ENCODE data around the gene PROB1.
A peak's percentile ranks its signal among the peaks of the same experiment; 100 is the strongest.
"Not testable (repeated sequence)": the region's sequence is repeated elsewhere in the genome, so short reads cannot be mapped to it uniquely, and the experiment has no call there.

The PROB1 gene

GRCh38 chr5:139413963-139414362 lies 19.1 kb upstream of the PROB1 start:
- DNase-seq = no peak

- no peak for DNase-seq
Observed at GRCh38 chr5:139413153-139413552, 18.2 kb upstream of the PROB1 start.

DNA sequence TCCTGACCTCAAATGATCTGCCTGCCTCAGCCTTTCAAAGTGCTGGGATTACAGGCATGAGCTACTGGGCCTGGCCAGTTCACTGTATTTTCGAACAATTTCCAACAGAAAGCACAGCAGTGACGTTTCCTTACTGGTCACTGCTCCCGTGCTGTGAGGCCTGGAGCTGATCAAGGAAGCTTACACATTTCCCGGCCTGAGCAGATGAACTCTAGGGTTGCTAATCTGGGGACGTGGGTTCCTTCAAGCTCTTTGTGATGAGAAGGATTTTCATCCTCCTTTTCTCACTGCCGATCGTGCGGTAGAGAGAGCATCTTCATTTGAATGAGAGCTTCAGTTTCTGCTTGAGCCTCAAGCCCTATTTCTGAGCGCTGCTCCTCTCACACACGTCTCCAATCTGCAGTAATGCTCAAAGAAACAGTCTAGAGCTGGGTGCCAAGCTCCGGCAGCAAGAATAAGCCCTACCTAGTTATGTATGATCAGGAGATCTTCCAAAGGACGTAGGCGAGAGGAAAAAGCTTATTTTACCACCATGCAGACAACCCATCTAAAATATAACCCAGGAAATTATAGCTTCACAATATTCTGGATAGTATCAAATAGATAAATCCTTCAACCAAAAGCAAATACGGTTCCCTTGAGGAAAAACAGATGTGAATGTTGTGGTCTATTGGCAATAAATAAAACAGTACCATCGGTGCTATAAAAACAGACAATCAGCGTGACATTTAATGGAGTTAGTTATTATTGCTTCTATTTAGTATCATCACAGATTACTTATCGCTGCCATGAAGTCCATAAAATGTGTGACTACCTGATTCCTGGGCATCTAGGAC lies 16.3 kb upstream of the PROB1 start:
- no peak for DNase-seq

DNA sequence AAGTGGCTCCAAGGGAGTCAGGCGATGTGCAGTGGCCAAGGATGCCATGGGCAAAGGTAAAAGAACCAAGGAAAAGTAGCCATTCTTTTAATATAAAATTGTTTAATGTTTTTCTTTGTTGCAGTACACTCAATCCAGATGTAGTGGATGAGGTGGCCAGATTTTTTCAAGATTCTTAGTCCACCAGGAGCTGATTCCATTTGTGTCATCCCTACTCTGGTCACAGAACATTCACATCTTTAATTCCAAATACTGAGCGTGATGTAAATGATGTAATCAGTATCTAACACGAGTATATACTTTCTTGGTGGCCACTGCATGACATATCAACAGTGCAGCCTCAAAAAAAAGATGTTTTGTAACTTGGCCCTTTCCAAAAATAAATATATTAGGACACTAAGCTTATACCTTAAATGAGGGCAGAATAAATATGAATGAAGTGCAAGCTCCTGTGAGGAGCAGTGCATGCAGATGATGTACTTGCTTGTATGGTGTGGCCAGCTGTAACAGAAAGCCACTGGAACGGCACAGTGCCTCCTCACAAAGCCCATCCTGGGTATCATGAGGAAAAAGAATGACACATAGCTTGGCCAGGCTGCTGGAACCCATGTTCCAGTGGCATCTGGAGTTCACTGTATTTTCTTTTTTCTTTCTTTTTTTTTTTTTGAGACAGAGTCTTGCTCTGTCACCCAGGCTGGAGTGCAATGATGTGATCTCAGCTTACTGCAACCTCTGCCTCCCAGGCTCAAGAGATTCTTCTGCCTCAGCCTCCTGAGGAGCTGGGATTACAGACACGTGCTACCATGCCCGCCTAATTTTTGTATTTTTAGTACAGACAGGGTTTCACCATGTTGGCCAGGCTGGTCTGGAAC lies 15.5 kb upstream of the PROB1 start:
- DNase-seq = no peak

DNA sequence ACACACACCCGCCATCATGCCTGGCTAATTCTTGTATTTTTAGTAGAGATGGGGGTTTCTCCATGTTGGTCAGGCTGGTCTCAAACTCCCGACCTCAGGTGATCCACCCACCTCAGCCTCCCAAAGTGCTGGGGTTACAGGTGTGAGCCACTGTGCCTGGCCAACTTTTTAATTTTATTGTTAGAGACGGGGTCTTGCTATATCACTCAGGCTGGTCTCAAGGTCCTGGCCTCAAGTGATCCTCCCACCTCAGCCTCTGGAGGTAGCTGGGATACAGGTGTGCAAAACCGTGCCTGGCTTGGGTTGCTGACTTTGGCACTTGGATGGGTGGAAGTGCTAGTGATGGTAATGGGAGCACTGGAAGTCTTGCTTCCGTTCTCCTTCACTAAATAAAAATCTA lies 14.2 kb upstream of the PROB1 start:
- not testable (repeated sequence) for DNase-seq

GRCh38 chr5:139408191-139408590 lies 13.3 kb upstream of the PROB1 start:
- DNase-seq = no peak

DNA sequence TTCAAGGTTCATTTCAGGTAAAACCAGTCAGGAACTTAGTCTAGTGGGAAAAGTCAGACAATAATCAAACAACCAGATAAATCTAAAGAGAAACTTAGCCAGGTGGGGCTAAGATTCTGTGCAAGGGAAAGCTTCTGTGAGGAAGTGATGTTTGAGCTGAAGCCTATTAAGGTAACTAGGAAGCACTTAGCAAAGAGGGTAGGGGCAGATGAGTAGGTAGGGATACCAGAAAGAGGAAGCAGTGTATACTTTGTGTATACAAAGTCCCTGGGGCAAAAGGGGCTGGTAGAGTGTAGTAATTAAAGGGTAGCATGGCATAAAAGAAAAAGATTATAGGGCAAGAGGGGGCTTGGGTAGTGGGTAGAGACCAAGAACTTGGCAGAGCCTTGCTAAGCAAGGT lies 12.6 kb upstream of the PROB1 start:
- DNase-seq = no peak

GRCh38 chr5:139406963-139407362 lies 12.1 kb upstream of the PROB1 start:
- DNase-seq = no peak

DNA sequence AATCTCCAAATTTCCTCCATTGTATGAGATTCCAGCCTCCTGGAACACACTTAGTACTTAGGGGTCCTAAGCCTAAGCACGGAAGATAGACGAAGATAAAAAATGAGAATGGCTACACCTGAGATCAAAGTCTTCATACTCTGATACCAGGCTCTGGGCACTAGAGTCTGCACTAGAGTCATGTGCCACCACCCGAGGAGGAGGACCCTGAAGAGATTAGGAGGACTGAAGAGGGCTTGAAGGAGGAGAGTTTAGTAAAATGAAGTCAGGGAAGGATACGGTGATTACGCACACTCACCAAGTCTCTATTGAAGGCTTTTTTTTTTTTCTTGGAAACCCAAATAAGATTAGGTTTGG lies 9.6 kb upstream of the PROB1 start:
- no peak for DNase-seq

- peak; percentile 99 for DNase-seq
Observed at GRCh38 chr5:139403787-139404483, 9.0 kb upstream of the PROB1 start, which contains the start of gene SPATA24. TSS of gene SPATA24 (minus strand) at chr5:139404089. CDS start at chr5:139404060, 29 bp downstream.

DNA sequence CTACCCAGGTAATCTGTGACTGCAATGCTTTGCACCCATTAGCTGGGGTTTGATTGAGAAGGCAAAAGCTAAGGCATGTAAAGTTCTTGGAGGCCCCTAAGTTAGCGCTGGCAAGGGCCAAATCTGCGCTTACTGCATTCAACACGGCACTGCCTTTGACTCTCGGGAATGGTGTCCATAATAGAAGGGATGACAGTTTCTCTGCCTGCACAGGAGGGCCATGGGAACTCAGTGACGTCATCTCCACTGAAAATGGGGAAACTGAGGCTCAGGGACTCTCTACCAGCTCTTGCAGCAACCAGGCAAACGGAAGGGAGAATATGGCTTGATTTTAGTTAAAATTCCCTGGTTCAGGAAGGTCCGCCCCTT lies 8.5 kb upstream of the PROB1 start:
- no peak for DNase-seq

DNA sequence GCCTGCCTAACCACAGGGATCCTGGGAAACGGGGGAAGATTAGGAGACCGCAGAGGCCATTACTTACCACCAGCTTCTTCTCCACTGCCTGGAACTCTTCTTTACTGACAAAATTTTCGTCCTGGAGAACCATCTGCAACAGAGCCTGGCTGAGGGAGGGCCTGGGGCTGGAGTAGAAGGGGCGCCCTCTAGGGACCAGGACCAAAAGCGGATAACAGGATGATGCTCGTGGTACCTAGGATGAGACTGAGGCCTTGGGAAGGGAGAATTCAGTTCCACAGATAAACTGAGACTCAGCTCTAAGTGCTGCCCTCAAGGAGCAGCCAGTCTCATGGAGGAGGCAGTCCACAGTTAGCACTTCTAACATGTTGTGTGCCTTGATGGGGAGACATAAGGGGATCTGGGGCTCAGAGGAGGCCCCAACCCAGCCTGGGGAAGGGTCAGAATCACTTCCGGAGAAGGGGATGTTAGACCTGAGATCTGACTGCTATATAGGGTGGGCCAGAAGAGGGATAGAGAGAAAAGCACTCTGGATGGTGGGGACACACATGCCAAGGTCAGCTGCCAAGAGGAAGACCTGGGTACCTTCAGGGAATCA lies 7.8 kb upstream of the PROB1 start:
- no peak for DNase-seq

GRCh38 chr5:139401546-139401945 lies 6.6 kb upstream of the PROB1 start:
- no peak for DNase-seq

GRCh38 chr5:139399501-139400121 lies 4.7 kb upstream of the PROB1 start:
- no peak for DNase-seq

- DNase-seq = no peak
Observed at GRCh38 chr5:139397921-139398320, 3.0 kb upstream of the PROB1 start.

- DNase-seq = no peak
Observed at GRCh38 chr5:139396691-139397090, 1.8 kb upstream of the PROB1 start.

DNA sequence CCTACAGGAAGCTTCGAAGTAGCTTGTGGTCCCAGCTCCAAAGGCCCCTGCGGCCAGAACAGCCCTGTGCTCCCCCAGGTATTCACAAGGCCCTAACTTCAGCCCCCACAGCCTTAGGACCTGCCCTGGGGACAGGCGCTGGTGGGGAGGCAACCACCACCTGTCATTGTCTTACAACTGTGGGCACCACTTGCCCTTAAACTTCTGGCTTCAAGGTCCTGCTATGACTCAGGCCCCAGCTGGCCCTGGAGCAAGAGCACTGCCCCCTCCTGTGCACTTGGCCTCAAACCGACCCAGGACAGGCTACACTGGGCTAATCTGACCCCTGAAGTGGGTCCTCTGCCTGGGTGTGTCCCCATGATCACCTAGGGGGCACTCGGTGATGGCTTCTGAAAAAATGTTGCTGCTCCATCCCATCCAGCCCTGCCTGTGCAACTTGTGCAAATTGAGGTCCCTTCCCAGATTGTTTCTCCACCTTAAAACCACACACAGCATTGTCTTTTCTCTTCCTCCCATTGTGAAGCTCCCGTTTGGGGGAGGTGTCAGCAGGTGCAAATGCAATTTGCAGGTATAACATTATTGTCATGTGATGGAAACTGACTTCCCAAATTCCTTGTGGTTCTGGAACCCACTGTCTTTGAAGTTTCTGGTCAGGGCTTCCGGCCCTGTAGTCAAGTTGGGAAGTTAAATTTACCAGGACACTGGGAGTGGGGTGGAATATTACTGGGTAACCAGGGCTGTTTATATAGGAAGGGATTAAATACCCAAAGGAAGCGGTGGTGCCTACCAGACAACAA lies 1.1 kb upstream of the PROB1 start:
- DNase-seq = no peak

DNA sequence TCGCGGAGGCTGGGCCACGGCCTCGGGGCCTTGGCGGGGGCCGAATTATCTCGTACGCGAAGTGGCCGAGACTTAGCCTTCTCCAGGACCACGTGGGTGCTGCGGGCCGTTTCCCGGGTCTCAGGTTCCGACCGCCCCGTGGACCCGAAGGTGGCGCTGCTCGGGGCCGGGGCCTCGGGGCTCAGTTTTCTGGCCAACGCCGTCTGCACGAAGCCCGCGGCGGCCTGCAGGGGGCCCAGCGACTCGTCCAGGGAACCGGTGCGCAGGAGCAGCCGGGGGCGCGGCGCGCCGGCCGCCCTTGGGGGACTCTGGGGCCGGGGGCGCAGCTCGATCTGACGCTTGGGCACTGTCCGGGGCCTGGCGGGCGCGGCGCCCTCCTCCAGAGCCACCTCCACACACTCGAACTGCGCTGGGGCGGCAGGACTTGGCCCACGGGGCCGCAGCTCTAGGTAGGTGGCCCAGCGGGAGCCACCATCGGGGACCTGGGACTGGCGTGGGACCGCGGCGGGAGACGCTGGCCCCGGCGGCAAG lies 716 bp downstream of the PROB1 start:
- DNase-seq = peak in 1 of 2 donors; percentile 58

DNA sequence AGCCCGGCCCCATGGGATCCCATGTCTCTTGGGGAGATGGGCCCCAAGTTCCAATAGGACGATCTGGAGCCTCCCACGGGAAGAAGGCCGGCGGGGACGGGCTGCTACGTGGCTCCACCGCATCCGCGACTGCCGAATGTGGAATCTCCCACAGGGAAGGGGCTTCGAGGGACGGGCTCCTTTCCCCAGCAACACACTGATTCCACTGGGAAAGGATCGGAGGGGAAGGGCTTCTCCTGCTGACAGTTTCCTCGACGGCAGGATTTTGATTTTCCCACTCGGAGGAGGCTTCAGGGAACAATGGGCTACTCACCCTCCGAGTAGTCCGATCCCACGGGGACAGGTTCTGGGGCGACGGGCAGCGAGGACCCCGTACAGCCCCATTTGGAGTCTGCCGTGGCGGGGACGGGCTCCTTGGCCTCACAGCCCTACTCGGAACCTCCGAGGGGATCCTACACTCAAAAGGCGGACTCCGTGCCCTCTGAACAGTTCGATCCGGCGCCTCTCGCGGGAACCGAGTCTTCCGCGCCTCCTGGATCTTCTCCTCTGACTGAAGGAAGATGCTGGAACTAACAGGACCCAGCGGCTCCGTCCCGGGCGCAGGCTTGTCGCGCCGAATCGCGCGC lies 1.3 kb downstream of the PROB1 start:
- DNase-seq = no peak

DNA sequence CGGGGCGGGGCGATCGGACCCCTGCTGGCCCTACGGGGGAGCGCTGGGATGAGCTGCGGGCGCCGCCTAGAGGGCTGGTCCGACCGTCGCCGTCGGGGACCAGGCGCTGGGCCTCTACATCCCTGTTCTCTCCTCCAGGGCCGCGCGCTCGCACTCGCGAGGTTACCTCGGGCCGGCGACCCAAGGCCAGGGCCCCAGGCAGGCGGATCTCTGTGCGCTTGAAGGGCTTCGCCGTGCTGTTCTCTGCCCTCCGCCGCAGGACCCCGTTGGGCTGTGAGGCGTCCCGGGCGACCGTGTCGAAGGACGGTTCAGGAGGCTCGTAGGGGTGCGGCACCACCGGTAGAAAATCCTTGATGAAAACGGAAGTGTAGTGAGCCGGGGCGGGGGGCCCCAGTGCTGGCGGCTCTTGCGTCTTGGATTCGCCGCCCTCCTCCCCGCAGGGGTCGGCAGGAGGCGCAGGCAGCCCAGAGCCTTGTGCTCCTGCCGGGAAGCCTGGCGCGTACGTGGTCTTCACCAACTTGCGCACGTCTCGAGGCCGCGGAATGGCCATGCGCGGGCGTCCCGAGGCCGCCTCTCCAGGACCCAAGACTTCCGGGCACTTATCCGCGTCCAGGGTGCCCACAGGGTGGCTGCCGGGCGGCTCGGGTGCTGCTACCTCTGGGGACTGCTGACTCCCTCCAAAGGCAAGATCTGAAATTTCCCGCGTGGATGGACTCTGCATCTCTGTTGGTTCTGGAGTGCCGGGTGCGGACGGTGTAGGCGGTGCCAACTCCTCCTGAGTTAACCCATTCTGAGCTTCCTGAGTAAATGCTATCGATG lies 2.0 kb downstream of the PROB1 start:
- peak; percentile 81 to 87 for DNase-seq
